ES-I3 (cell line): ENCODE measurements around the gene PTPRG.

Experiments
- H3K36me3 ChIP-seq: 2 replicates; pipeline ENCODE4 v1.6.1; 2013; ENCODE audit warnings: mild to moderate bottlenecking, low read length, control low read depth, moderate library complexity; ENCODE audit not compliant: insufficient read depth
- H3K4me1 ChIP-seq: 2 replicates; pipeline ENCODE4 v1.6.1; 2013; ENCODE audit warnings: mild to moderate bottlenecking, control low read depth, low read length; ENCODE audit not compliant: insufficient read depth
- H3K9ac ChIP-seq: 2 replicates; pipeline ENCODE4 v1.6.1; 2013; ENCODE audit warnings: low read depth, mild to moderate bottlenecking, low read length, moderate library complexity
- H3K9me3 ChIP-seq: 2 replicates; pipeline ENCODE4 v1.6.1; 2013; ENCODE audit warnings: mild to moderate bottlenecking, low read length, moderate library complexity; ENCODE audit not compliant: control insufficient read depth, insufficient read depth

Gene PTPRG

GRCh38 chr3:61925721-61926120 is 364.4 kb downstream of the PTPRG start:
- H3K9ac ChIP-seq: no peak overlapping the region
- H3K9me3 ChIP-seq: no peaks in the 10 kb centered on the region
- H3K36me3 ChIP-seq: no peaks in the 10 kb centered on the region
- H3K4me1 ChIP-seq: peaks cover 32% of the 10 kb centered on the region

GRCh38 chr3:61926923-61927322 is 365.6 kb downstream of the PTPRG start:
- no peaks in the 10 kb centered on the region for H3K36me3 ChIP-seq
- peaks cover 29% of the 10 kb centered on the region for H3K4me1 ChIP-seq
- H3K9ac ChIP-seq: no peak overlapping the region
- H3K9me3 ChIP-seq: no peaks in the 10 kb centered on the region

GRCh38 chr3:61927332-61927731 is 366.0 kb downstream of the PTPRG start:
- Histone ChIP-seq H3K4me1 (peaks cover 25% of the 10 kb centered on the region), H3K9me3 (no peaks in the 10 kb centered on the region), H3K9ac (no peak overlapping the region), H3K36me3 (no peaks in the 10 kb centered on the region)

GRCh38 chr3:61928039-61928438 is 366.7 kb downstream of the PTPRG start:
- no peak overlapping the region for H3K9ac ChIP-seq
- no peaks in the 10 kb centered on the region for H3K9me3 ChIP-seq
- peaks cover 22% of the 10 kb centered on the region for H3K4me1 ChIP-seq
- H3K36me3 ChIP-seq: no peaks in the 10 kb centered on the region

- Histone ChIP-seq H3K36me3 (no peaks in the 10 kb centered on the region), H3K4me1 (peaks cover 21% of the 10 kb centered on the region), H3K9ac (no peak overlapping the region), H3K9me3 (no peaks in the 10 kb centered on the region)
Measured at GRCh38 chr3:61928776-61929314, 367.5 kb downstream of the PTPRG start.

GRCh38 chr3:61929617-61930016 is 368.2 kb downstream of the PTPRG start:
- H3K36me3 ChIP-seq: no peaks in the 10 kb centered on the region
- no peak overlapping the region for H3K9ac ChIP-seq
- H3K9me3 ChIP-seq: no peaks in the 10 kb centered on the region
- H3K4me1 ChIP-seq: peaks cover 13% of the 10 kb centered on the region

- H3K9ac ChIP-seq: no peak overlapping the region
- H3K36me3 ChIP-seq: no peaks in the 10 kb centered on the region
Measured at GRCh38 chr3:61932499-61932898, 371.1 kb downstream of the PTPRG start.

GRCh38 chr3:61933798-61934504 is 372.6 kb downstream of the PTPRG start:
- no peaks in the 10 kb centered on the region for H3K36me3 ChIP-seq
- H3K9ac ChIP-seq: no peak overlapping the region

More at GRCh38 chr3:61932499-61932898, 371.1 kb downstream of the PTPRG start:
- no peaks in the 10 kb centered on the region for H3K9me3 ChIP-seq
- peaks cover 8% of the 10 kb centered on the region for H3K4me1 ChIP-seq

GRCh38 chr3:61934505-61934871 is 373.1 kb downstream of the PTPRG start:
- Histone ChIP-seq H3K36me3 (no peaks in the 10 kb centered on the region), H3K9me3 (no peaks in the 10 kb centered on the region), H3K9ac (no peak overlapping the region), H3K4me1 (peaks cover 6% of the 10 kb centered on the region; the same call in 1 of the 2 replicates)

More at GRCh38 chr3:61933798-61934504, 372.6 kb downstream of the PTPRG start:
- peaks cover 6% of the 10 kb centered on the region; the same call in 1 of the 2 replicates for H3K4me1 ChIP-seq
- H3K9me3 ChIP-seq: no peaks in the 10 kb centered on the region

GRCh38 chr3:61935814-61936213 is 374.4 kb downstream of the PTPRG start:
- H3K9me3 ChIP-seq: no peaks in the 10 kb centered on the region
- peaks cover 6% of the 10 kb centered on the region; the same call in 1 of the 2 replicates for H3K4me1 ChIP-seq
- H3K36me3 ChIP-seq: no peaks in the 10 kb centered on the region
- H3K9ac ChIP-seq: no peak overlapping the region

GRCh38 chr3:61936344-61936937 is 375.1 kb downstream of the PTPRG start:
- H3K36me3 ChIP-seq: no peaks in the 10 kb centered on the region
- H3K4me1 ChIP-seq: peaks cover 6% of the 10 kb centered on the region; the same call in 1 of the 2 replicates
- H3K9me3 ChIP-seq: no peaks in the 10 kb centered on the region
- H3K9ac ChIP-seq: no peak overlapping the region

GRCh38 chr3:61937477-61937876 is 376.1 kb downstream of the PTPRG start:
- Histone ChIP-seq H3K9ac (no peak overlapping the region; the same call in 1 of the 2 replicates), H3K36me3 (no peaks in the 10 kb centered on the region), H3K9me3 (no peaks in the 10 kb centered on the region; the same call in 1 of the 2 replicates), H3K4me1 (peaks cover 6% of the 10 kb centered on the region; the same call in 1 of the 2 replicates)

GRCh38 chr3:61938878-61939549 is 377.6 kb downstream of the PTPRG start:
- peaks cover 6% of the 10 kb centered on the region; the same call in 1 of the 2 replicates for H3K4me1 ChIP-seq
- H3K9ac ChIP-seq: no peak overlapping the region
- no peaks in the 10 kb centered on the region; the same call in 1 of the 2 replicates for H3K9me3 ChIP-seq
- no peaks in the 10 kb centered on the region for H3K36me3 ChIP-seq

- H3K4me1 ChIP-seq: peaks cover 16% of the 10 kb centered on the region
- no peak overlapping the region for H3K9ac ChIP-seq
- no peaks in the 10 kb centered on the region for H3K36me3 ChIP-seq
- H3K9me3 ChIP-seq: no peaks in the 10 kb centered on the region; the same call in 1 of the 2 replicates
Measured at GRCh38 chr3:61940236-61940635, 378.9 kb downstream of the PTPRG start.
